ENCODE results near the gene VWA5B1.

Gene VWA5B1

GRCh38 chr1:20399606-20400180 lies 109.0 kb downstream of the VWA5B1 start:
- H3K4me3 Mint-ChIP-seq = no peak overlapping the region
- H3K36me3 Mint-ChIP-seq (ENCODE audit: low read depth) = no peaks in the 10 kb centered on the region
- no peak overlapping the region for H3K27ac Mint-ChIP-seq
- peaks cover 10% of the 10 kb centered on the region for H3K9me3 Mint-ChIP-seq
- H3K4me1 Mint-ChIP-seq (ENCODE audit: low read depth) = no peaks in the 10 kb centered on the region
- no peak for DNase-seq (ENCODE audit: low spot score)
- peaks cover 26% of the 10 kb centered on the region for H3K27me3 Mint-ChIP-seq (ENCODE audit: low read depth)

- H3K27me3 Mint-ChIP-seq (ENCODE audit: low read depth) = peaks cover 29% of the 10 kb centered on the region
- no peak for DNase-seq (ENCODE audit: low spot score)
Measured at GRCh38 chr1:20400341-20401177, 109.9 kb downstream of the VWA5B1 start.

GRCh38 chr1:20401405-20402010 lies 110.8 kb downstream of the VWA5B1 start:
- Mint-ChIP-seq H3K4me1 (ENCODE audit: low read depth) (no peaks in the 10 kb centered on the region), H3K27ac (no peak overlapping the region), H3K9me3 (no peaks in the 10 kb centered on the region), H3K4me3 (no peak overlapping the region), H3K36me3 (ENCODE audit: low read depth) (no peaks in the 10 kb centered on the region), H3K27me3 (ENCODE audit: low read depth) (peaks cover 38% of the 10 kb centered on the region)
- no peak for DNase-seq (ENCODE audit: low spot score)

More at GRCh38 chr1:20400341-20401177, 109.9 kb downstream of the VWA5B1 start:
- no peak overlapping the region for H3K4me3 Mint-ChIP-seq
- H3K4me1 Mint-ChIP-seq (ENCODE audit: low read depth) = no peaks in the 10 kb centered on the region
- H3K27ac Mint-ChIP-seq = no peak overlapping the region
- peaks cover 1% of the 10 kb centered on the region for H3K9me3 Mint-ChIP-seq
- H3K36me3 Mint-ChIP-seq (ENCODE audit: low read depth) = no peaks in the 10 kb centered on the region

- Mint-ChIP-seq H3K36me3 (ENCODE audit: low read depth) (no peaks in the 10 kb centered on the region), H3K27ac (no peak overlapping the region), H3K4me3 (no peak overlapping the region), H3K9me3 (no peaks in the 10 kb centered on the region), H3K27me3 (ENCODE audit: low read depth) (peaks cover 48% of the 10 kb centered on the region), H3K4me1 (ENCODE audit: low read depth) (no peaks in the 10 kb centered on the region)
- DNase-seq (ENCODE audit: low spot score) = no peak
Measured at GRCh38 chr1:20402585-20403422, 112.1 kb downstream of the VWA5B1 start.

- Mint-ChIP-seq H3K4me1 (ENCODE audit: low read depth) (no peaks in the 10 kb centered on the region), H3K4me3 (no peak overlapping the region), H3K9me3 (no peaks in the 10 kb centered on the region), H3K36me3 (ENCODE audit: low read depth) (no peaks in the 10 kb centered on the region), H3K27ac (no peak overlapping the region), H3K27me3 (ENCODE audit: low read depth) (peaks cover 47% of the 10 kb centered on the region)
- no peak for DNase-seq (ENCODE audit: low spot score)
Measured at GRCh38 chr1:20403423-20404145, 112.9 kb downstream of the VWA5B1 start.

- H3K4me1 Mint-ChIP-seq (ENCODE audit: low read depth) = no peaks in the 10 kb centered on the region
- peaks cover 43% of the 10 kb centered on the region for H3K27me3 Mint-ChIP-seq (ENCODE audit: low read depth)
- no peak overlapping the region for H3K27ac Mint-ChIP-seq
- no peaks in the 10 kb centered on the region for H3K9me3 Mint-ChIP-seq
- H3K36me3 Mint-ChIP-seq (ENCODE audit: low read depth) = no peaks in the 10 kb centered on the region
- no peak for DNase-seq (ENCODE audit: low spot score)
- no peak overlapping the region for H3K4me3 Mint-ChIP-seq
Measured at GRCh38 chr1:20404466-20404865, 113.8 kb downstream of the VWA5B1 start.

Measured in T-helper 2 cell treated with Interferon-gamma antibody and Interleukin-4, amounts not matched to agents 5 μg/mL and 100 μg/mL, for 36 hours (primary cell).